Mucosa of stomach (tissue), 1 donor: ENCODE data around the gene P2RY4.
"Not testable (repeated sequence)": the region's sequence is repeated elsewhere in the genome, so short reads cannot be mapped to it uniquely, and the experiment has no call there.

ENCODE experiments used
- H3K27me3 ChIP-seq: one replicate; pipeline ENCODE4 v1.7.0; 2013; ENCODE audit warnings: mild to moderate bottlenecking, low read length; ENCODE audit not compliant: control insufficient read depth, insufficient read depth
- H3K36me3 ChIP-seq: one replicate; pipeline ENCODE4 v1.7.0; 2013; ENCODE audit warnings: low read length; ENCODE audit not compliant: control insufficient read depth, insufficient read depth
- H3K4me1 ChIP-seq: one replicate; pipeline ENCODE4 v1.7.0; 2013; ENCODE audit warnings: mild to moderate bottlenecking, low read length; ENCODE audit not compliant: control insufficient read depth, insufficient read depth
- H3K4me3 ChIP-seq: one replicate; pipeline ENCODE4 v1.7.0; 2013; ENCODE audit warnings: low read length
- H3K9ac ChIP-seq: one replicate; pipeline ENCODE4 v1.7.0; 2013; ENCODE audit warnings: mild to moderate bottlenecking, low read length, moderate library complexity
- H3K9me3 ChIP-seq: one replicate; pipeline ENCODE4 v1.7.0; 2013; ENCODE audit warnings: mild to moderate bottlenecking, low read length, moderate library complexity; ENCODE audit not compliant: control insufficient read depth
- donor health status: Pancreatic carcinoma.

Gene P2RY4

DNA sequence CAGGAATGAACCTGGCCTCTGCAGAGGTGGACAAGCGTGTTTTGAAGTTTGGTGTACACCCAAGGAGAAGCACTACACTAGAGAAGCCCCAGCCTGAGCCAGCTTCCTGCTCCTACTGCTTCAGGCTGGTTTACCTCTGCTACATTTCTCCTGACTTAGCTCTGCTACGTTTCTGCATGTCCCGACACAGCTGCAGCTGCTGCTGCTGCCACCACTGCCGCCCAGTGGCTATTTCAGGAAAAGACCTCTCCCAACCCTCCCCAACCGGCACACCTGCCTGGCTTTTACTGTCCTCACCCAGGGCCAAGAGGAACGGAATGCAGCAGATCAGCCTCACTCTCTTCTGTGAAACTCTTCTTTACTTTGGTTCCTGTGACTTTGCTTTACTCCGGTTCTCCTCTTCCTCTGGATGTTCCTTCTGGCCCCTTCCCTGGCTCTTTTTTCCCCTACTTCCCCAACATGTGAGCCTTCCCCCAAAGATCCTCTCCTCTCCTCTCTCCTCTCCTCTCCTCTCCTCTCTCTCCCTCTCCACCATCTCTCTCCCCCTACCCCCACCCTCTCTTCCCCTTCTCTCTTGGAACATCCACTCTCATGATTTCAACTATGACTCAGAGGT, 3.1 kb upstream of the P2RY4 start:
- H3K4me1 ChIP-seq, result no peaks in the 10 kb centered on the region
- H3K4me3 ChIP-seq, result no peak overlapping the region
- no peaks in the 10 kb centered on the region for H3K27me3 ChIP-seq
- no peaks in the 10 kb centered on the region for H3K9me3 ChIP-seq
- no peak overlapping the region for H3K9ac ChIP-seq
- H3K36me3 ChIP-seq, result no peaks in the 10 kb centered on the region

DNA sequence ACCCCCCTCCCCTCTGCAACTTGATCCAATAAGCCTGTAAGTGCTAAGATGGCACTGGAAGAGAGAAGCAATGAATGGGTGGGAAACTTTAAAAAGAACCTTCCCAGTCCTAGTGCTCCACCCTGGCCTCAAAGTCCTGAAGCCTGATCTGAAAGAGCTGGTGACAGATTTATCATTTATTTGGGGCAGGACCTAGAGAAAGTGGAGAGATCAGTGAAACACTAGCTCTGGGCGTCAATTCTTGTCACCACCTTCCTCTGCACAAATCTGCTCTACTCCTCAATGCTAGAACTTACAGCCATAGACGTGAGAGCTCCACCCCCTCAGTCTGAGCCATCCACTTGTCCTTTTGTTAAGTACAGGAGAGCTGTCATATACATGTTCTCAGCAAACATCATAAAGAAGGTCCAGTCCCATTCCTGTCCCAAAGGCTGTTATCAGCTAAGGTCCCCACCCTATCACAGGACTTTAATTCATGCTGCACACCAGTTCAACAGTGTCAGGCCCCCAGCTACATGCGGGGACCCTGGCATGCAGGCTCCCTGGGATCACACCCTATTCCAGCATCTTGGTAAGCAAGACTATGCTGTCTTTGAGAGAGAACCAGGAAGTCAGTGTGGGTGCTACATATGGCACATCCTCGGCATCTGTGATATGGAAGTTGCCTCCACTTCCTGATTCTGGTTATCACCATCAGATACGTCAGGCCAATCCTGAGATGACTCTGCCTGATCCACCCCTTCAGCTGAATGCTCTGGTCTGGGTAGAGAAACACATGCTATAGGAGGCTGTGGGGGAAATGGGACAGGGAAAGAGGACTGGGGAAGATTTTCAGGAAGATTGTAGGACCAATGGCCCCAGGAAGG, 2.3 kb downstream of the P2RY4 start:
- H3K4me1 ChIP-seq, result no peaks in the 10 kb centered on the region
- no peak overlapping the region for H3K9ac ChIP-seq
- no peaks in the 10 kb centered on the region for H3K9me3 ChIP-seq
- H3K4me3 ChIP-seq, result no peak overlapping the region
- no peaks in the 10 kb centered on the region for H3K36me3 ChIP-seq
- H3K27me3 ChIP-seq, result no peaks in the 10 kb centered on the region

DNA sequence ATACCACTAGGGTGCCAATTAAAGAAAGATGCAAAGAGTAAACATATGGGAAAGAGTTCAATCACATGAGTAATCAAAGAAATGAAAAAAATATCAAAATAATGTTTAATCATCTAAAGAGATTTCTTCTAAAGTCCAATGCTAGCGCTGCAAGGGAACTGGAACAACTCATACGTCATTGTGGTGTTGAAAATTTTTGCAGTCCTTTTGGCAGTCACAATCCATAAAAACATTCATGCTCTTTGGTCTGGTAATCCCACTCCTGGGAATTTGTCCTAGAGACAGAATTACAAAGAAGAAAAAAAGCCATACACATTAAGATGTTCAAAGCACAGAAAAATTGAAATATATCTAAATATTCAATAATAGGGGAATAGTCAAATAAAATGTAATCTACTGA, 4.6 kb downstream of the P2RY4 start:
- H3K36me3 ChIP-seq, result no peaks in the 10 kb centered on the region
- no peak overlapping the region for H3K4me3 ChIP-seq
- H3K27me3 ChIP-seq, result no peaks in the 10 kb centered on the region
- H3K4me1 ChIP-seq, result no peaks in the 10 kb centered on the region
- no peak overlapping the region for H3K9ac ChIP-seq
- H3K9me3 ChIP-seq, result no peaks in the 10 kb centered on the region

DNA sequence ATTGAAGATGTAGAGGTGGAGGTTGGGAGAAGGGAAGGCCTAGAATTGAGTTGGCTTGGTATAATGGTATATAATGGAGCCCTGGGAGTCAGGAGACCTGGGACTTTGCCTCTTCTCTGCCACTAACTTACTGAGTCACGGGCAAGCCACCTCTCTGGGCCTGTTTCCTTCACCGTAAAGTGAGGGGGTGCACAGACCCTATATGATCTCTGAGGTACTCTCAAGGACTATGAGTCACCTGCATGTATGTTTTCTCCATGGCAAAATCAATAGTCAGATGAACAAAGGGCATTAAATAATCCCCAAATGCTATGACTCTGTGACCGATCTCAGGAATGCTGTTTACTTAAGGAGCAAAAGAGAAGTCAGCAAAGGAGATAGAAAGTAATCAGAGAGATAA, 5.1 kb downstream of the P2RY4 start:
- Histone ChIP-seq H3K9me3 (no peaks in the 10 kb centered on the region), H3K4me1 (no peaks in the 10 kb centered on the region), H3K36me3 (no peaks in the 10 kb centered on the region), H3K27me3 (no peaks in the 10 kb centered on the region), H3K9ac (no peak overlapping the region), H3K4me3 (no peak overlapping the region)

DNA sequence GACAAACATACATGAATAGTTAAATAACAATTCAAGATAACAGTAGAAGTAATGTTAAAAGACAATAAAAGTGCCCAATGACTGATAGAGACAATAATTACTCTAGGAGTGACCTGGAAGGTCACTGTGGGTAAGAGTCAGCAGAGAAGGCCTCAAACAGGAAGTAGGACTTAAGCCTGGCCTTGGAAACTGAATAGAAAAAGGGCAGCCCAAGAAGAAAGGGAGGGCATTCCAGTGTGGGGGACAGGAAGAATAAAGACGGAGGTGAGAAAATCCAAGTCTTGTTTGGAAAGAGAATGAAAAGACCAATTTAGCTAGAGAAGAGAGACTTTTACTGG, 6.0 kb downstream of the P2RY4 start:
- no peaks in the 10 kb centered on the region for H3K9me3 ChIP-seq
- H3K27me3 ChIP-seq, result no peaks in the 10 kb centered on the region
- no peaks in the 10 kb centered on the region for H3K36me3 ChIP-seq
- no peak overlapping the region for H3K9ac ChIP-seq
- H3K4me3 ChIP-seq, result no peak overlapping the region
- H3K4me1 ChIP-seq, result no peaks in the 10 kb centered on the region

DNA sequence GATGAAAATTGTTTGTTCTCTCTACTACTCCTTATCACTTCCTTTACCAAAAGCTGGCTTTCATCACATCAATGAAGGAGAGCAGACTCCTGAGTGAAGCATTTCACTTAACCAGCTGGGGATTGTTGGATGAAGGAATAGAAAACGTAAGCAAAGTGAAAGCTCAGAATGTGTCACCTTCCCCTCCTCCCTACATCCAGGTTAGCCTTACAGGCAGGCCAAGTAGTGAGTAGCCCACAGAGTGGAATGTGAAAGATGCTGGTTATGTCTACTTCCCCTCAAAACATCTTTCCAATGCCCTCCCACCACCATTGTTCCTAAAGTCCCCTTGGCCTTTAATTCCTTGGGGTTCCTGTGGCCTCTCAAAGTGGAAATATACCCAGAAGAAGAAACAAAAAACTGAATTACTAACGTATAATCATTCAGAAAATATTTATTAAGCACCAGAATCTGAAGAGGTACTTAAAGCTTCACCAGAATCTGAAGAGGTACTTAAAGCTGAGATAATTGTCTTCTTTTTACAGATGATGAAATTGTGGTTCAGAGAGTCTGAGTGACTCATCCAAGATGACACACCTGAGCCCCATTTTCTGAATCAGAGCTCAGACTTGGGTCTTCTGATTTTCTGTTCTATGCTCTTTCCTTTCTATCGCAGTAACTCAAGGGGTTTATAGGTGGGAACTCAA, 6.5 kb downstream of the P2RY4 start:
- H3K9ac ChIP-seq, result no peak overlapping the region
- H3K4me3 ChIP-seq, result no peak overlapping the region
- H3K27me3 ChIP-seq, result no peaks in the 10 kb centered on the region
- no peaks in the 10 kb centered on the region for H3K9me3 ChIP-seq
- no peaks in the 10 kb centered on the region for H3K36me3 ChIP-seq
- H3K4me1 ChIP-seq, result no peaks in the 10 kb centered on the region

DNA sequence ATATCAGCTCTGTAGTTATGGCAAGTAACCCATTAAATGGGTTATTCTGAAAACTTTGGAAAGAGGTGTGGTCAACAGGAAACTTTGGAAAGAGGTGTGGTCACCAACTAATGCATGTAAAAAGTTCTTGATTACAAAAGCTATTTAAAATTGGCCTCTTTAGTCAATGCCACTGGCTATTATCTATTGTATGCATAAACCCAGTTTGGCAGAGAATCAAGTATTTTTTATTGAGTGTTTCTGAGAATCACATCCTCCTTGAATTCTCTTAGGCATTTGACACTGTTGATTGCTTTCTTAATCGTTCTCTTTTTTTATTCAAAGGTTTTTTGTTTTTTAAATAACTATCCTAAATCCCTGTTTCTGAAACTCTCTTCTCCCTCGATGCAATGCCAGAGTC, 7.5 kb downstream of the P2RY4 start:
- Histone ChIP-seq H3K9ac (no peak overlapping the region), H3K4me3 (no peak overlapping the region), H3K9me3 (no peaks in the 10 kb centered on the region), H3K27me3 (no peaks in the 10 kb centered on the region), H3K36me3 (no peaks in the 10 kb centered on the region), H3K4me1 (no peaks in the 10 kb centered on the region)

DNA sequence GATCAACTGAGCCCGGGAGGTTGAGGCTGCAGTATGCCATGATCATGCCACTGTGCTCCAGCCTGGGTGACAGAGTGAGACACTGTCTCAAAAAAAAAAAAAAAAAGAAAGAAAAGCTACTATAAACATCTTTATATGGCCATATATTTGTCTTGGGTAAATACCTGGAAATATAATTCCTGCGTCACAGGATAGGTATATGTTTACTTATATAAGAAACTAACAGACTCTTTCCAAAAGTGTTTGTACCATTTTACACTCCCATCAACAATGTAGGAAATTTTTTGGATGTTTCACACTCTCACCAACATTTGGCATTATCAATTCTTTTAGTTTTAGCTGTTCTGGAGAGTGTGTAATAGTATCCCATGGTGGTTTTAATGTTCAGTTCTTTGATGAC, 12.8 kb downstream of the P2RY4 start:
- no peak overlapping the region for H3K4me3 ChIP-seq
- no peaks in the 10 kb centered on the region for H3K27me3 ChIP-seq
- H3K9me3 ChIP-seq, result no peaks in the 10 kb centered on the region
- no peaks in the 10 kb centered on the region for H3K4me1 ChIP-seq
- no peak overlapping the region for H3K9ac ChIP-seq
- H3K36me3 ChIP-seq, result no peaks in the 10 kb centered on the region

DNA sequence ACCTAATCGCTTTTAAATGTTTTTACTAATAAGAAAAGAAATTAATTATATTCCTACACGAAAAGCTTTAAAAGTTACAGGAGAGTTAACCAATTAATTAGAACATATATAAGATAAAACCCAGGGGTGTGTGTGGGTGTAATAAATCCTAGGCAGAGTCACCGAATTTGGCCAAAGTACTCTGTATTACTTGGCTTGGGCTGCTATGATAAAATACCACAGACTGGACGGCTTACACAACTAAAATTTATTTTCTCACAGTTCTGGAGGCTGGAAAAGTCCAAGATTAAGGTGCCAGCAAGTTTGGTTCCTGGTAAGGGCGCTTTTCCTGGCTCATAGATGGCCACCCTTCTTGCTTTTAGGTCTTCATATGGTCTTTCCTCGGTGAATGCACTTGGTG, 15.1 kb downstream of the P2RY4 start:
- Histone ChIP-seq H3K4me3 (no peak overlapping the region), H3K36me3 (no peaks in the 10 kb centered on the region), H3K9ac (no peak overlapping the region), H3K4me1 (no peaks in the 10 kb centered on the region), H3K27me3 (no peaks in the 10 kb centered on the region), H3K9me3 (no peaks in the 10 kb centered on the region)

DNA sequence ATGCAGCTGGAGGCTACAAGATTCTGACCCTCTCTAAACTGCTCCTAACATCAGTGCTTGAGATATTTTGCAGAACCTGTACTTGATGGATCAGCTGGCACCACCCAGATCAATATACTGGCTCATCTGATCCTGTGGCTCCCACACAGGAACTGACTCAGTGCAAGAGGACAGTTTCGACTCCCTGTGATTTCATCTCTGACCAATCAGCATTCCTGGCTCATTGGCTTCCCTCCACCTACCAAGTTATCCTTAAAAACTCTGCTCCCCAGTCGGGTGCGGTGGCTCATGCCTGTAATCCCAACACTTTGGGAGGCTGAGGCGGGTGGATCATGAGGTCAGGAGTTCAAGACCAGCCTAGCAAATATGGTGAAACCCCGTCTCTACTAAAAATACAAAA, 16.4 kb downstream of the P2RY4 start:
- not testable (repeated sequence) for H3K4me1 ChIP-seq, H3K9ac ChIP-seq, H3K9me3 ChIP-seq, H3K27me3 ChIP-seq, H3K36me3 ChIP-seq, H3K4me3 ChIP-seq

DNA sequence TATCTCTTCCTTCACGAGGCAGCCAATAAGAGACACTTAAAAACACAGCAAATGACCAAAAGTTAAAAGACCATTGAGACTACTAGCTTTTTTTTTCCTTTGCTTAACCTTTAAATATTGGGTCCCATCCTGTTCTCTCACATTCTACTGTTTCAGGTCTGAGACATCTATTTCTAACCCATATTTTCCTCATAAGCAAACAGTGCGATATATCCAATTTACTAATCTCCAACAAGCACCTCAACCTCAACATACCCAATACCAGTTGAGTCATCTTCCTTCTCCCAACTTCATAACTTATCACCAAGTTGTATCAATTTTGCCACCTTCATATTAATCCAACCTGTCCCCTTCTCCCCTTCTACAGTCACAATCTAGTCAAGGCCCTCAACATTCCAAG, 18.5 kb downstream of the P2RY4 start:
- Histone ChIP-seq H3K27me3 (no peaks in the 10 kb centered on the region), H3K9ac (no peak overlapping the region), H3K36me3 (no peaks in the 10 kb centered on the region), H3K4me1 (no peaks in the 10 kb centered on the region), H3K9me3 (no peaks in the 10 kb centered on the region), H3K4me3 (no peak overlapping the region)

DNA sequence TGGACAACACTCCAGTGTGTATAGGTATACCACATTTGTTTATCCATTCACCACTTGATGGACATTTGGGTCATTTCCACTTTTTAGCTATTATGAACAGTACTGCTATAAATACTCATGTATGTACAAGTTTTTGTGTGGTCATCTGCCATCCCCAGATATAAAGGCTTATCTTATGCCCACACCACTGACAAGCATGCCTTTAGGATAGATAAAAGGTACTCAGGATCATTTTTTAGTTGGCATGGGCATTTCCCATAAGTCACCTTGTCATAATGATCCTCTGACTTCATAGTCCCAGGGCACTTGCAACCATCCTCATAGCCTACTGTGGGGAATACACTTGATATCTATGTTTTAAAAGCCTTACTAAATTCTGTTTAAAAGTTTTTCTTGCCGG, 19.3 kb downstream of the P2RY4 start:
- H3K36me3 ChIP-seq, result no peaks in the 10 kb centered on the region
- no peaks in the 10 kb centered on the region for H3K4me1 ChIP-seq
- H3K9ac ChIP-seq, result no peak overlapping the region
- no peaks in the 10 kb centered on the region for H3K27me3 ChIP-seq
- no peaks in the 10 kb centered on the region for H3K9me3 ChIP-seq
- no peak overlapping the region for H3K4me3 ChIP-seq
